SK-N-SH treated with all-trans-retinoic acid at 6 μM for 48 hours (cell line): ENCODE data around the gene RXFP4.

Experiments
- ATAC-seq: fragments of 200-7000 bp; cut with Tn5 transposase; 3 replicates; pipeline ENCODE4 v1.9.1; 2020; ENCODE audit warnings: mild to moderate bottlenecking, moderate library complexity
- ARNTL ChIP-seq: fragments of 450-650 bp; formaldehyde crosslinking; IDR thresholded peaks from 2 replicates; pipeline ENCODE4 v1.5.0; 2020; ENCODE audit warnings: low read depth, mild to moderate bottlenecking, moderate library complexity, borderline replicate concordance
- BACH2 ChIP-seq: fragments of 250-450 bp; sonication (Bioruptor Pico); IDR thresholded peaks from 2 replicates; pipeline ENCODE4 v1.9.0; 2021; ENCODE audit warnings: mild to moderate bottlenecking, borderline replicate concordance
- CREB5 ChIP-seq: fragments of 250-450 bp; sonication (Bioruptor Pico); IDR thresholded peaks from 2 replicates; pipeline ENCODE4 v1.5.1; 2020; ENCODE audit warnings: low read depth, mild to moderate bottlenecking, moderate library complexity
- CSDC2 ChIP-seq: fragments of 250-450 bp; sonication (Bioruptor Pico); IDR thresholded peaks from 2 replicates; pipeline ENCODE4 v1.5.0; 2020; ENCODE audit warnings: mild to moderate bottlenecking, moderate library complexity
- CSRNP3 ChIP-seq: fragments of 250-450 bp; sonication (Bioruptor Pico); IDR thresholded peaks from 2 replicates; pipeline ENCODE4 v1.5.1; 2021; ENCODE audit warnings: mild to moderate bottlenecking, moderate library complexity
- ESRRG ChIP-seq: fragments of 250-450 bp; sonication (Bioruptor Pico); IDR thresholded peaks from 2 replicates; pipeline ENCODE4 v1.6.1; 2021; ENCODE audit warnings: mild to moderate bottlenecking
- GLIS3 ChIP-seq: fragments of 250-450 bp; sonication (Bioruptor Pico); IDR thresholded peaks from 2 replicates; pipeline ENCODE4 v1.5.0; 2020; ENCODE audit warnings: mild to moderate bottlenecking, moderate library complexity
- ISL1 ChIP-seq: fragments of 250-450 bp; sonication (Bioruptor Pico); IDR thresholded peaks from 2 replicates; pipeline ENCODE4 v2.1.2; 2022; ENCODE audit warnings: mild to moderate bottlenecking, moderate library complexity
- OSR1 ChIP-seq: fragments of 250-450 bp; sonication (Bioruptor Pico); IDR thresholded peaks from 2 replicates; pipeline ENCODE4 v1.8.0; 2022; ENCODE audit warnings: moderate library complexity, mild to moderate bottlenecking, inconsistent platforms
- PATZ1 ChIP-seq: fragments of 250-450 bp; sonication (Bioruptor Pico); IDR thresholded peaks from 2 replicates; pipeline ENCODE4 v1.8.0; 2020; ENCODE audit warnings: mild to moderate bottlenecking, moderate library complexity, borderline replicate concordance
- POU6F1 ChIP-seq: fragments of 250-450 bp; sonication (Bioruptor Pico); IDR thresholded peaks from 2 replicates; pipeline ENCODE4 v1.8.0; 2021; ENCODE audit warnings: low read depth, mild to moderate bottlenecking, moderate library complexity, borderline replicate concordance
- PPARA ChIP-seq: fragments of 250-450 bp; sonication (Bioruptor Pico); IDR thresholded peaks from 2 replicates; pipeline ENCODE4 v1.5.0; 2020; ENCODE audit warnings: mild to moderate bottlenecking, borderline replicate concordance
- RARB ChIP-seq: fragments of 250-450 bp; sonication (Bioruptor Pico); IDR thresholded peaks from 2 replicates; pipeline ENCODE4 v1.8.0; 2021; ENCODE audit warnings: mild to moderate bottlenecking, moderate library complexity
- SNAI2 ChIP-seq: fragments of 250-450 bp; sonication (Bioruptor Pico); IDR thresholded peaks from 2 replicates; pipeline ENCODE4 v1.5.0; 2020; ENCODE audit warnings: mild to moderate bottlenecking, moderate library complexity
- TCF4 ChIP-seq: fragments of 250-450 bp; sonication (Bioruptor Pico); IDR thresholded peaks from 2 replicates; pipeline ENCODE4 v1.8.0; 2021; ENCODE audit warnings: mild to moderate bottlenecking, moderate library complexity, borderline replicate concordance
- ZFP3 ChIP-seq: fragments of 250-450 bp; sonication (Bioruptor Pico); IDR thresholded peaks from 2 replicates; pipeline ENCODE4 v1.5.0; 2020; ENCODE audit warnings: mild to moderate bottlenecking, moderate library complexity
- ZFP30 ChIP-seq: fragments of 450-650 bp; formaldehyde crosslinking; IDR thresholded peaks from 2 replicates; pipeline ENCODE4 v1.5.0; 2022; ENCODE audit warnings: mild to moderate bottlenecking, moderate library complexity
- ZNF565 ChIP-seq: fragments of 450-650 bp; formaldehyde crosslinking; conservative IDR thresholded peaks from 2 replicates; pipeline ENCODE4 v1.5.0; 2020; ENCODE audit warnings: low read depth, mild to moderate bottlenecking, moderate library complexity
- ZNF70 ChIP-seq: fragments of 450-650 bp; formaldehyde crosslinking; IDR thresholded peaks from 2 replicates; pipeline ENCODE4 v1.5.0; 2020; ENCODE audit warnings: mild to moderate bottlenecking, moderate library complexity
- ZNF8 ChIP-seq: fragments of 450-650 bp; formaldehyde crosslinking; IDR thresholded peaks from 2 replicates; pipeline ENCODE4 v1.5.0; 2020; ENCODE audit warnings: mild to moderate bottlenecking, moderate library complexity
- TF ChIP-seq, protein P1 (sequence below): fragments of 250-450 bp; sonication (Bioruptor Pico); IDR thresholded peaks from 2 replicates; pipeline ENCODE4 v1.5.0; 2020; ENCODE audit warnings: mild to moderate bottlenecking, moderate library complexity

The RXFP4 gene

GRCh38 chr1:155976062-155976912 lies 34.8 kb downstream of the RXFP4 start:
- ATAC-seq: peak; percentile 18; the same call in 2 of the 3 replicates
- TF ChIP-seq PATZ1 (CRISPR knock-in tag) (no peak), ZNF70 (CRISPR knock-in tag) (no peak), ZFP30 (CRISPR knock-in tag) (no peak), RARB (CRISPR knock-in tag) (no peak), ZFP3 (CRISPR knock-in tag) (no peak), TCF4 (CRISPR knock-in tag) (no peak), SNAI2 (no peak), ISL1 (no peak), ZNF8 (CRISPR knock-in tag) (no peak), GLIS3 (CRISPR knock-in tag) (no peak), CSDC2 (CRISPR knock-in tag) (no peak), PPARA (CRISPR knock-in tag) (no peak)

GRCh38 chr1:155976913-155977689 lies 35.7 kb downstream of the RXFP4 start:
- TF ChIP-seq ESRRG (CRISPR knock-in tag) (no peak), BACH2 (CRISPR knock-in tag) (no peak), TCF4 (CRISPR knock-in tag) (no peak), PPARA (CRISPR knock-in tag) (no peak), GLIS3 (CRISPR knock-in tag) (no peak), POU6F1 (no peak), ZFP30 (CRISPR knock-in tag) (no peak), ZNF70 (CRISPR knock-in tag) (no peak), ISL1 (no peak), CREB5 (CRISPR knock-in tag) (no peak), RARB (CRISPR knock-in tag) (no peak), CSRNP3 (no peak), ARNTL (CRISPR knock-in tag) (no peak), CSDC2 (CRISPR knock-in tag) (no peak), OSR1 (CRISPR knock-in tag) (no peak), PATZ1 (CRISPR knock-in tag) (no peak), ZNF8 (CRISPR knock-in tag) (no peak), ZNF565 (CRISPR knock-in tag) (no peak), ZFP3 (CRISPR knock-in tag) (no peak)
- TF ChIP-seq, protein P1, sequence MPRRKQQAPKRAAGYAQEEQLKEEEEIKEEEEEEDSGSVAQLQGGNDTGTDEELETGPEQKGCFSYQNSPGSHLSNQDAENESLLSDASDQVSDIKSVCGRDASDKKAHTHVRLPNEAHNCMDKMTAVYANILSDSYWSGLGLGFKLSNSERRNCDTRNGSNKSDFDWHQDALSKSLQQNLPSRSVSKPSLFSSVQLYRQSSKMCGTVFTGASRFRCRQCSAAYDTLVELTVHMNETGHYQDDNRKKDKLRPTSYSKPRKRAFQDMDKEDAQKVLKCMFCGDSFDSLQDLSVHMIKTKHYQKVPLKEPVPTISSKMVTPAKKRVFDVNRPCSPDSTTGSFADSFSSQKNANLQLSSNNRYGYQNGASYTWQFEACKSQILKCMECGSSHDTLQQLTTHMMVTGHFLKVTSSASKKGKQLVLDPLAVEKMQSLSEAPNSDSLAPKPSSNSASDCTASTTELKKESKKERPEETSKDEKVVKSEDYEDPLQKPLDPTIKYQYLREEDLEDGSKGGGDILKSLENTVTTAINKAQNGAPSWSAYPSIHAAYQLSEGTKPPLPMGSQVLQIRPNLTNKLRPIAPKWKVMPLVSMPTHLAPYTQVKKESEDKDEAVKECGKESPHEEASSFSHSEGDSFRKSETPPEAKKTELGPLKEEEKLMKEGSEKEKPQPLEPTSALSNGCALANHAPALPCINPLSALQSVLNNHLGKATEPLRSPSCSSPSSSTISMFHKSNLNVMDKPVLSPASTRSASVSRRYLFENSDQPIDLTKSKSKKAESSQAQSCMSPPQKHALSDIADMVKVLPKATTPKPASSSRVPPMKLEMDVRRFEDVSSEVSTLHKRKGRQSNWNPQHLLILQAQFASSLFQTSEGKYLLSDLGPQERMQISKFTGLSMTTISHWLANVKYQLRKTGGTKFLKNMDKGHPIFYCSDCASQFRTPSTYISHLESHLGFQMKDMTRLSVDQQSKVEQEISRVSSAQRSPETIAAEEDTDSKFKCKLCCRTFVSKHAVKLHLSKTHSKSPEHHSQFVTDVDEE: no peak
- ATAC-seq: peak; percentile 46
